Smooth muscle cell of the brain vasculature (primary cell): ENCODE results near the gene SNX10.

Experiments
- DNase-seq: peaks from one replicate; pipeline ENCODE4 v3.0.0-alpha.2; 2012; ENCODE audit warnings: low read depth, low spot score

SNX10 gene

DNA sequence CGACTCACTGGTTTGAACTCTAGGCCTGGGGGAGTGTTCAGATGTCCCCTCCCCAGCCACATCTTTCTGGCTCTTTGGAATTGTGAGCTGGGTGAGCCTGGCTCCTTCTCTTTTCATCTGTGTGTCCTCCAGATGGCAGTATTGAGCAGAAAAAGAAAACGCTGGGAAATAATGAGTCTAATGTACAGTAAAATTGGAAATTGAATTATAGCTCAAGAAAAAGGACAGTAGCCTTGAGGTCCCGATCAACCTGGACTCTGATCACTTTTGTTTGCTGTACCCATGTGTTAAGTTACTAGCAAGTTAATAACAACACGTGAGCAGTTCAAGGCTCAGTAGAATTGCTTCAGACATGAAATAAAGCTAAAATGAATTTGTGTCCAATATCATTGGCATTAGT lies 77.9 kb downstream of the SNX10 start:
- peak; percentile 17 for DNase-seq

DNA sequence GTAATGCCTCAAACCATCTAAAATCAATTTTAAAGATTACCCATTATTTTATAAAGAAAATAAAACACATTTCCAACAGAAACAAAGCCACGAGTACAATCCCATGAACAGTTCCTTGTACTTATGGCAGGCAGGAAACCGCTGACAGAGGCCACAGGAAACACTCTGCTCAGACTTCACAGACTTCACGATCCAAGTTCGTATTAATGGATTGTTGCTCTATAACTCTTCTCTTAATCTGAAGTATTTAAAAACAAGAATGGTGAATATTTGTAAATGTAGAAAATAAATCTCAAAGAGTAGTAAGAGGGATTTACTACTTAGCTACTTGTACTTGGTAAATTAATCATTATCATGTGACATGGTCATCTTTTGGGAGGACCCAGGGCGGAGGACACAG lies 78.3 kb downstream of the SNX10 start:
- DNase-seq, result no peak

DNA sequence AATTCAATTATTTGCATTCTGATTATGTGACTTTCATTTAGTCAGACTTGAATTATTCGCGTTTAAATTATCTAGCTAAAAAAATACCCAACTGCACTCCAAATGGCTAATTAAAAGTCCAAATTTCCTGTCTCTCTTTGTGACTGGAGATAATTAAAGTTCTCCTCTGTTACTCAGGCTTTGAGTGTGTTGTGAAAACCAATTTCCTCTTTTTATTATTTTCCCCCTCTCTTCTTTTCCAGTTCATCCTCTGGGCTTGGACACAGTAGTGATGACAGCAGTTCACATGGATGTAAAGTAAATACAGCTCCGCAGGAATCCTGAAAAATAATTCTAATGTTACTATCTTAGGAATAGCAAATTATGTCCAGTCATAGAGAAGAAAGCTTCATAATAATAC lies 80.6 kb downstream of the SNX10 start:
- no peak for DNase-seq

DNA sequence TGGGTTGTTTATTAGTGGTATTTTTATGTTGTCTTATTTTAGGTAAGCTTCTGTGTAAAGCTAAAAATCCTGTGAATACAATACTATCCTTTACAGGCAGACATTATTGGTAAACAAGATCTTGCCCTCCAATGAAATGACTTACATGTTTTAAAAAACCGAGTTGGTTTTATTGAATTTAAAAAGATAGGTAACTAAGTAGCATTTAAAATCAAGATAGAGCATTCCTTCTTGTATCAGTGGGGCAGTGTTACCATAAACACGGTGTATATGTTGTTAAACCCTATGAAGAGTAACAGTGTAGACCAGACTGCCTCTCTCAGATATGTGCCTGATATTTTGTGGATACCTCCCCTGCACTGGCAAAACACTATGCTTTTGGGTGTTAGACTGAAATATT lies 81.0 kb downstream of the SNX10 start:
- no peak for DNase-seq

DNA sequence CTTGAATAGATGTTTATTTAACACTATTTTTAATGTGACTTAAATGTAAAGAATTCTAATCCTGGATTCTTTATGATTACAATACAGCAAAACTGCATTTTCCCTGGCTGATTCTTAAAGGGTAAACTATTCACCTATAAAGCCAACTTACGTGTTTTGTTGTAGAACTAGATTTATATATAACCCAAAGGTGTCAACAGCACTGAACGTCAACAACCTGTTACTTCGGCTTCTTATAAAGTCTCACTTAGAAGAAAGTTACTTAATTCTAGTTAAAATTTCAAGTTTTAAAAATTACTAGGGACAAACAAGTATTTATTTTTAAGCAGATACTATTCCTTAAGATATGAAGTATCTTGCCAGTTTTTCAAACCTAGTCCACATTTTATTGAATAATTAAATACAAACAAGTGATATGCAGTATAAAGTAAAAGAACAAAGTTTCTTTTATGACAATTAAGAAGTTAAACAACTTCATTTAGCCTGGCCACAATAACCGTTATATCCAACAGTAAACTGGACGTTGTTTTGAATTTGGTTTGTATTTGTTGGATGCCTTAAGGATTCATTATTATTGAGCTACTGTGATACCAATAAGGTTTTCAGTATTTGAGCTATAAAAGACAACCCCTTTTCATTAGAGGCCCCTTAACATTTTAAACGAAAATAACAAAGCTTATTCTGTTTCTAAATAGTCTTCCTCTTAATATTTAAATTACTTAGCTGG lies 83.1 kb downstream of the SNX10 start:
- no peak for DNase-seq

DNA sequence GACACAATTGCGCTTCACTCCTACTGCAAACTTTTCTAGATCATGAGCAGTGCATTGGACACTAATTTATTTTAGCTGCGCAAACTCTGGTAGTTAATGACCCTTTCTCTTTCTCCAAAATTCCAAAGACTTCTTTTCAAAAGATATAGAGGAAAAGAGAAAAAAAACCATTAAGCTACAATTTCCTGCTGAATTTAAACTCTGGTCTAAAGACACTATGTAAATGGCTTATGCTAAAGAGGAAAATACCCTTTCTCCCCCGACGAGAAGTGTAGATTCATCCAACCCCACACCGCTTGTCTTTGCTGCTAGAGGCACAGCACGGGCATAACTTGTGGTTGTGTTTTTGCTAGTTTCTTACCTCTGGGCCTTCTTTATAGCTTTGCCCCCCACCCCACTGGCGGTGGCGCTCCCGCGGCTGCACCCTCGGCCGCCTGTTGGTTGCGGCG lies 84.1 kb downstream of the SNX10 start:
- DNase-seq, result no peak

DNA sequence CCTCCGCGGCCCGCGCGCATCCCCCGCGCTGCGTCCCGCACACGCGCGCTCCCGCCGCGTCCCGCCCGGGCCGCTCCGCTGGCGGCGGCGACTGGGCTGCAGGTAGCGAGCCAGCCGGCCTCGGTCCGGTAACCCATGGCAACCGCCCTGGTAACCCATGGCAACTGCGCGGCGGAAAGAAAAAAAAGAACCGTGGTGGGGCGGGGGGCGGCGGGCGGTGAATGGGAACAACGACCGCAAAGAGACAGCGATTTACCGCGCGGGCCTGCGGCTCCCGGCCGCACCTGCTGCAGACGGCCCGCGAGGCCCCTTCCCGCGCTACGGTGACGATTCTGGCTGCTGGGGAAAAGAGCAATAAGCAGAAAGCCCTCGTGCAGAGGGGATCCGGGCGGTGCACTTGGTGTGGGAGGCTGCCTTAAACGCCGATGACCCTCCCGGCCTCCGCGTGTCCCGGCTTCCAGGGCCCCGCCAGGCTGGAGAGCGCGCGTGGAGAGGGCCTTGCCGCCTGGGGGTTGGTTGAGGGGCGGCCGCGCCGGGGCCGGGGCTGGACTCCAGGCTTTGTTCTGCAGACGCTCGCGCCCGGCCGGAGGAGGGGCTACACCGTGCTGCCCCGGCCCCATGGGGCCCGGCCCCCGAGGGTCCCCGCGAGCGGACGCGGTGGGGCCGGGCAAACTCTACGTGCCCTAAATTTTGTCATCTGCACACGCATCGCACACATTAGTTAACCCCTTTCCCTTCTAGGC lies 84.7 kb downstream of the SNX10 start:
- no peak for DNase-seq

DNA sequence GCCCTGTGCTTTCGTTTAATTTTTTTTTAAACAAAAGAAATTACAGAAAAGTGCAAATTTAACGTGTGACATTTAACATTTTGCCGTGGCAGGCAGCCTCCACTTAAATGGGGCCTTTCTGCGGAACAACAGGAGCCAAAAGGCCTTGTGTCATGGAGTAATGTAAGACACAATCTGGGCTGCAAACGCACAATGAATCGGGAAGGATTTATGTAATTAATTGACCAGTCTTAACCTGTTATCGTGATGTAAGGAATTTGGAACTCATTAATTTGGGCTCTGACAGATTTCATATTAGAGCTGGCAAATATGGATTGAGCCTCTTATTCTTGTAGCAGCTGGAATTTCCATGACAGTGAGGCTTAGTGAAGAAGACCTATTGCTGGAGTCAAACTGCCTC lies 86.4 kb downstream of the SNX10 start:
- no peak for DNase-seq

DNA sequence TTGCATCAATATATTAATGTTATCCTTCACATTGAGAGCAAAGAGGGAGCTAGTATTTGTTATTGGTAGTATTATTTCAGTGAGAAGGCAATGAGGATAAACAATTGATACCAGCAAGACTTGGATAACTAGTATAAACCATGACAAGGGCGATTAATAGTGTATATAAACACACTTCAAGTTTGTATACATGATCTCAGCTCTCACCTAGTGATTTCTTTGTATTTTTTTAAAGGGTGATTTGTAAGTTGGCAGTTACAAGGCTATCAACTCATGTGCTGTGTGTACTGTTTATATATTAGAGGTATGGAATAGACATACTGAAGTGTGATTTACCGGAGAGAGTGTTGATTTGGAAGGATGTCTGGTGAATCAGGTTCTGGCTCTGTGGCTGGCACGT lies 88.0 kb downstream of the SNX10 start:
- DNase-seq, result no peak

DNA sequence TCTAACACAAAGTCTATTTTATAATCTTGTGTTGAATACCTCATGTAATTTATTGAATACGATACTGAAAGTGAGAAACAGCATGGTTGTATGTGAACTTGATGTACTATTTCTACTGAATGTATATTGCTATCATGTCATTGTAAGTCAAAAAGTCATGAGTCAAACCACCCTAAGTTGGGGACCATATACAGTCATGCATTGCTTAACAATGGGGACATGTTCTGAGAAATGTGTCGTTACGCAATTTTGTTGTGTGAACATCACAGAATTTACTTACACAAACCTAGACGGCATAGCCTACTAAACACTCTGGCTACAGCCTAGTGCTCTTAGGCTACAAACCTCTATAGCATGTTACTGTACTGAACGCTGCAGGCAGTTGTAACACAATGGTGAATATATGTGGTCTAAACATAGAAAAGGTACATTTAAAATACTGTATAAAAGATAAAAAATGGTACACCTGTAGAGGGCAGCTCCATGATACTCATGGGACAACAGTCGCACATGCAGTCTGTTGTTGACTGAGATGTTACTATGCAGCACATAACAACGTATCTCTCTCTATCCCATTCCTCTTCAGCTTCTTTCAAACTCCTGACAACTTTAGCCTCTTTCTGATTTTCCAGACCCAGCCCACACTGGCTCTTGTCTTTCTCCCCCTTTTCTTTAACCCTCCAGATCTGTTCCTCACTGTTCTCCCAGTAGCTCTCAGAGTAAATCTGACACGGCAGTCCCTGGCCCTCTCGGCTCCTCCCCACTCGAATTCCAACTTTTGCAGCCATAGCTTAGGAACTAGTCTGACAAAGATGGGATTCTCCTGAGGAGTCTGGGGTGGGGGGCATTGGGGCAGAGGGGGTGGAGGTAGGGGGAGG lies 90.1 kb downstream of the SNX10 start:
- no peak for DNase-seq

DNA sequence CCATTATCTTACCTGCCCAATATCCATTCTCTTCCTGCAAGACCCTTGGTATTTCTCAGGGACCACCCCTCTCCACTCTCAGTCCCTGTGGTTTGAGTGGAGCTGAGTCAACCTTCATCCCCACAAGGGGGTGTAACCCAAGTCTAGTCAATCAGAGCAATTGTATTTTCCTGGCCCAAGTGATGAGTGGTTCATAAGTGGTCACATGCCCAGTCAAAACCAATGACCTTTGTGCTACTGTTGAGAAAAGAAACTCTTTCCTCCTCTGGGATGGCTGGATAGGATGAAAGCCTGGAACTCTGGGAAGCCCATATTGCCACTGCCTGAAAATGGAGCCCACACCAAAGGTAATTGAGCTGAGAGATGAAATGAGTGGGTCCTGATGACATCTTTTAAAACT lies 93.6 kb downstream of the SNX10 start:
- DNase-seq, result no peak

DNA sequence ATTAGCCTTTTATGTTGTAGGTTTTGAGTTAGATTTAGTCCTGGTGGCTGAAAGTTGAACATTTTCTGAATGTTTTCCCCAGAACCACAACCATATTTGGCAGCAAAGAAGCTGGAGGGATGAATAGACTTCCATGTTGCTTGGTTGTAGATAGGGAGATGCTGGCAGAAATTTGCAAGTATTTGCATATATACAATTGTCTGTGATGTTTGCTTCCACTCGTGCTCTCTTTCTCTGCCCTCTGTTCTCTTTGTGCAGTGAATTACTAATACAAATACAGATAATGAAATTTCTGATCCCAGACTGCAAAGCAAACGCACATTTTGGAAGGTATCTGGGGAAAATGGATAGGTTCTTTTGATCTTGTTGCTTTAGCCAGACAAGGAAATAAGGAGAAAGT lies 96.1 kb downstream of the SNX10 start:
- no peak for DNase-seq

DNA sequence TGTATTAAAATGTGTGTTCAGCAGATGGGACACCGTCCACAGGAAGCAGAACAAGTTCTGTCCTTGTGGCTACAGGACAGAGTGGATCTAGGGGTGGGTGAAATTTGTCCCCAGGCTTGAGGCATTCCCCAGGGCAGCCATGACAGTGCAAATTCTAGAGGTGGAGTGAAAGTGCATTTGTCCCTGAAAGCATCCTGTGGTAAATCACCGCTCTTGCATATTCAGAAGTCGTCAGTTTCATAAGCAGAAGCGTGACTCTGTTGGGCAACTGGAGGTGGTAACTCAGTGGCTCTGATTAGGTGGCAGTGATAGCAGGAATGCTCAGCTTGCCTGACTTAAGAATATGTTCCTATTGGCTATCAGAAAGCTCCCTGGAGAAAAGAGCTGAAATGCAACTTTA lies 96.6 kb downstream of the SNX10 start:
- no peak for DNase-seq

DNA sequence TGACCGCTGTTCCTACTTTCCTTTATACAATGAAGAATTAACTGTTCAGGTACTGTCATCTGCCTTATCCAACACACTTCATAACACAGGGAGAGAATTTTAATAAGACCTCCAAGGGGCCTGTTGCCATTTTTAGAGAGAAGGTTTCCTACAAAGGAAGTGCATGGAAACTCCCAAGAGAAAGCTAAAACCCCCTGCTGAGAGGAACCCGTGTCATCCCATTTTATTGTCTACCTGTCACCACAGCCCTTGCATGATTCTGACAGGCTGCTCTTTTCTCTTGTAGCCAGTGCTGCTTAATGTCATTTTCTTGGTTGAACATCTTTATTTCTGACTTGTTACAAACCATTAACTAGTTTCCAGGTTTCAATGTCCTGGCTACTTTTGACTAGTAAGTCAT lies 98.4 kb downstream of the SNX10 start:
- no peak for DNase-seq

DNA sequence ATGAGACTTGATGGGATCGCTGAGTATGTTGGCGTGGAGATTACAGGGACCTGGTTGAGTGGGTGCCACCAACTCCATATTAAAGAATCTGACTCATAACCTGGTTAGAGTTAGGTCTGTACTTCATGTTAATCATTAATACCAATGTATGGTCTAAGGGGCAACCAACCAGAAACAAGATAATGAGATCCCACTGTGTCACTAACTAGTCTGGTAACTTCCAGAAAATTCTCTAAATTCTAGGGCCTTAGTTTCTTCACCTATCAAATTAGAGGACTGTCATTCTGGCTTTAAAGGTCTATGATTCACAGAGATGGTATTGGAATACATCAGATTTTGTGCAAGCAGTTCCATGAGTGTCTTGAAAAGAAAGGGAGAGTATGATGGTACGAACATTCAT lies 102.2 kb downstream of the SNX10 start:
- DNase-seq, result no peak

DNA sequence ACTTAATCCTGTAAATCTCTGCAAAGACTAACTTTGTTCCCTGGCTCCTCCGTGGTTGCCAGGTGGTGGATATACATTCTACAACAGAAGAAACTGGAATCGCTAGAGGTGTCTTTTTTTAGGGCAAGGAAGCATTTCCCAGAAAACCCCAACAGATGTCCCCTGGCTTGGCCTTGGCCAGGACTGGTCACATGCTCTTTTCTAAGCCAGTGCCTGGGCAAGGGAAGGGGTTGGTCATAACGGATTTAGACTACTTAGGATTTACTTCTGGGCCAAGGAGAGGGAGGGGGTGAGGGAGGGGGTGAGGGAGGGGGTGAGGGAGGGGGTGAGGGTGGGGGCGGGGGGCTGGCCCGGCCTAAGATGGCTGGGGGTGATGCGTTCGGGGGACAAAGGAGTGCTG lies 105.7 kb downstream of the SNX10 start:
- no peak for DNase-seq

DNA sequence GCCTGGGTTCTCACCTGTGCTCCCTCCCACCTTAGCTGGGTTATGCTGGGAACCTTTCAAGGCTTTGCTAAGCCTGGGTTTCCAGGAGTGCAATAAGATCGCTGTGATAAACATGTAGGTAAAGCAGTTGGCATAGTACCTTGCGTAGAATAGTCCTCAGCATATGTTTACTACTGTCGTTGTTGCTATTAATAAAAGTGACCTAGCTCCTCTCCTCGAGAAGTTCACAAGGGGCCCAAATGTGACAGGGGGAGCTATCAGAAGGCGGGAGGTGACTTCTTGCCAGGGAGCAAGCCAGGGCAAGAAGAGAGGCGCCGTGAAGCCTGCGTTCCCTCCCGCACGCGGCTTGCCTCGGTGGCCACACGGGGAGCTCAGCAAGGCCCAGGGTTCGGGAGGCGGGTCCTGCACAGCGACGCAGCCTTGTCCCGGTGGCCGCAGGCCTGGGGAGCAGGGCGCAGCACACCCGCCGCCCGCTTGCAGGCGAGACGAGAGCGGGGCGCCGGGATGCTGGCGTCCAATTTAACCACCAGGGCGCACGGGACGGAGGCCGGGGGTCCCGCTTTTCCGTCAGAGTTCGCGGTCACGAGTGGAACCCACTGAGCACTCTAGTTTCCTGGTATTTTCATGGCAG lies 106.2 kb downstream of the SNX10 start:
- no peak for DNase-seq

DNA sequence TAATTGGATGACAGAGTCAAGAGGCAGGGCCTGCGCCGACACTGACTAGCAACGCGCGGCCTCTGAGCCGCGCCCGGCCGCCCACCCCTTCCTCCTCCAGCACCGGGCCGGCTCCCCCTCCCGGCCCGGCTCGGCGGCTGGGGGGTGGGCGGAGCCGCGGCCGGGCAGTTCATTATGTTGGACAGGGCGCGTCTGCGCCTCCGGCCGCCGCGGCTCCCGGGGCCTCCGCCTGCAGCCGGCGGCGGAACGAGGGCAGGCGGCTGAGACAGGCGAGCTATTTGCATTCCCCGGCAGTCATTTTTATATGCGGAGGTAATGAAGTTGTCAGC lies 106.7 kb downstream of the SNX10 start:
- no peak for DNase-seq

DNA sequence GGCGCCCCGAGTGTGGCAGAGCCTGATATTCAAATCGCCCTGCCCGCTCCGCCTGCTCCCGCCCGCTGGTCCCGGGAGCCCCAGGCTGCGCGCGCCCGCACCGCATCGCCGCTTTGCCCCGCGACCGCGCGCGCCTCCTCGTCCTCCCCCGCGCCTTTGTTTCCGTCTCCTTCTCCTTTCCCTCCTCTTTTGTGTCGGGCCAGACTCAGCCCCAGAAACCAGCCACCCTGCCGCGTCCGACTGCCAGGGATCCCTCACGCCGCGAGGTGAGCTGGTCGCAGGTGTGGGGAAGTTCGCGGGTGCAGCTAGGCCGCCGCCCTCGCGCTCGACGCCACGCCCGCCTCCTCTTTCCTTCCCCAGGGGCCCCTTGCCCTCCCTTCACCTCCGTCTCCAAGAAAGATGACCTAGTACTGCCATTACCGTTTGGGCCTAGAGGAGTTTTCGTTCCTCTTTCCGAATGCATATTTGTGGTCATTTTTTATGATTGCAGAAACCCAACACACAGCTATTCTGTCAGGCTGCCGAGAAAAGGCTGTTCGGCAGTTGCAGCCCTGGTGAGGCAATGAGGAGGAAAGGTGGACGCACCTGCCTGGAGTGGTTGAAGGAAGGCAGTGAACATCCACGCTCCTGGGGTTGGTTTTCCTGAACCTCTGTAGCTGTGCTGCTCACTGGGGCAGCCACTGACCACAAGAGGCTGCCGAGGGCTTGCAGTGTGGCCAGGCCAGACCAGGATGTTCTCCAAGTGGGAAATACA lies 107.3 kb downstream of the SNX10 start:
- DNase-seq, result no peak

DNA sequence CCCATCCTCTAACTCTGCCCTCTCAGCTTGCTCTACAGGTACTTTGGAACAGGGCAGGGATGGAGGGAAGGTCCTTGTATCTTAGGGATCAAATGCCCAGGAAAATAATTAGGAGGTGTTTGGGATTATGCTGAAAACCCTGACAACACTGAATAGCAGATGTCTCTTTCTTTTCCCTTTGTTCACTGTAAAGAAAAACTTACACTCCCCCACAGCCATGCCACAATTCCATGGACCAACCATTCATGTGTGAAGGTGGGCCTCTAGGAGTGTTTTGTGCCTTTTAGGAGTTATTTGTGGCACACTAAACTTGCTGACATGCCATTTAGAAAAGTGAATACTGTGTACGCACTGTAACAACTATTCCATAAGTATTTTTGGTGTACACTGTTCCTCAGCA lies 108.1 kb downstream of the SNX10 start:
- no peak for DNase-seq

DNA sequence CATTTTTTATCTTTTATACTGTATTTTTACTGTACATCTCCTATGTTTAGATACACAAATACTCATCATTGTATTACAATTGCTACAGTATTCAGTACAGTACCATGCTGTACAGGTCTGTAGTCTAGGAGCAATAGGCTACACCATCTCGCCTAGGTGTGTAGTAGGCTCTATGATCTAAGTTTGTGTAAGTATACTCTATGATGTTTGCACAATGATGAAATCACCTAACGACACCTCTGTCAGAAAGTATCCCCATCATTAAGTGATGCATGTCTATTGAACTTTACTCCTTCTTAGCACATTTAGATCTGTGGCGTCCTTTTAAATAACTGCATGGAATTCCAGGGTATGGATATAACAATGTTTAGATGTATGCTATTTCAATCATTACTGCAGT lies 112.0 kb downstream of the SNX10 start:
- no peak for DNase-seq
